HG02870 (cell line): ENCODE measurements around the gene MEF2C.
"Not testable (repeated sequence)": the region's sequence is repeated elsewhere in the genome, so short reads cannot be mapped to it uniquely, and the experiment has no call there.

Experiments used
- ATAC-seq: cut with Tn5 transposase; IDR thresholded peaks from one replicate; pipeline ENCODE4 v1.9.1; 2021; ENCODE audit warnings: mild to moderate bottlenecking, moderate library complexity; ENCODE audit not compliant: unreplicated experiment

MEF2C gene

GRCh38 chr5:88808153-88808552 is 74.8 kb downstream of the MEF2C start:
- peak; percentile 83 for ATAC-seq

- no peak for ATAC-seq
These were observed 75.7 kb downstream of the MEF2C start for GRCh38 chr5:88807327-88807726.

GRCh38 chr5:88806338-88806737 is 76.6 kb downstream of the MEF2C start:
- no peak for ATAC-seq

GRCh38 chr5:88805151-88805784 is 77.7 kb downstream of the MEF2C start:
- ATAC-seq = peak; percentile 41

GRCh38 chr5:88804444-88804843 is 78.5 kb downstream of the MEF2C start:
- ATAC-seq = no peak

GRCh38 chr5:88803309-88803708 is 79.7 kb downstream of the MEF2C start:
- ATAC-seq = no peak

- ATAC-seq = no peak
These were observed 82.9 kb downstream of the MEF2C start for GRCh38 chr5:88799938-88800535.

GRCh38 chr5:88798933-88799332 is 84.1 kb downstream of the MEF2C start:
- not testable (repeated sequence) for ATAC-seq

- ATAC-seq = not testable (repeated sequence)
These were observed 89.2 kb downstream of the MEF2C start for GRCh38 chr5:88793797-88794196.

- peak; percentile 54 for ATAC-seq
These were observed 90.7 kb downstream of the MEF2C start for GRCh38 chr5:88792144-88792840.

- no peak for ATAC-seq
These were observed 95.1 kb downstream of the MEF2C start for GRCh38 chr5:88787856-88788255.

- no peak for ATAC-seq
These were observed 96.2 kb downstream of the MEF2C start for GRCh38 chr5:88786789-88787188.

- peak; percentile 58 for ATAC-seq
These were observed 97.0 kb downstream of the MEF2C start for GRCh38 chr5:88785746-88786565.

- ATAC-seq = no peak
These were observed 100.4 kb downstream of the MEF2C start for GRCh38 chr5:88782571-88782970.

- ATAC-seq = no peak
These were observed 102.2 kb downstream of the MEF2C start for GRCh38 chr5:88780736-88781135.

- ATAC-seq = no peak
These were observed 104.2 kb downstream of the MEF2C start for GRCh38 chr5:88778736-88779135.

- no peak for ATAC-seq
These were observed 106.3 kb downstream of the MEF2C start for GRCh38 chr5:88776692-88777091.

GRCh38 chr5:88772831-88773230 is 110.2 kb downstream of the MEF2C start:
- ATAC-seq = no peak

GRCh38 chr5:88772047-88772446 is 110.9 kb downstream of the MEF2C start:
- no peak for ATAC-seq

- no peak for ATAC-seq
These were observed 112.4 kb downstream of the MEF2C start for GRCh38 chr5:88770276-88771257.
